Measurements from ENCODE around the gene ITPKB.
"Not testable (repeated sequence)": the region's sequence is repeated elsewhere in the genome, so short reads cannot be mapped to it uniquely, and the experiment has no call there.

ITPKB gene

GRCh38 chr1:226754793-226755533 is 15.9 kb upstream of the ITPKB start:
- no peak for DNase-seq

- DNase-seq = no peak
These were observed 15.0 kb upstream of the ITPKB start for GRCh38 chr1:226754097-226754496.

- DNase-seq = no peak
These were observed 12.6 kb upstream of the ITPKB start for GRCh38 chr1:226751703-226752102.

- DNase-seq = no peak
These were observed 12.1 kb upstream of the ITPKB start for GRCh38 chr1:226751214-226751613.

- DNase-seq = no peak
These were observed 10.4 kb upstream of the ITPKB start for GRCh38 chr1:226749467-226749866.

GRCh38 chr1:226748306-226748705 is 9.2 kb upstream of the ITPKB start:
- DNase-seq = no peak

GRCh38 chr1:226747519-226748263 is 8.6 kb upstream of the ITPKB start:
- not testable (repeated sequence) for DNase-seq

- no peak for DNase-seq
These were observed 4.2 kb upstream of the ITPKB start for GRCh38 chr1:226743259-226743658.

- no peak for DNase-seq
These were observed 1.9 kb upstream of the ITPKB start for GRCh38 chr1:226741009-226741408.

GRCh38 chr1:226739696-226740065 is 599 bp upstream of the ITPKB start:
- no peak for DNase-seq

- DNase-seq = no peak
These were observed 574 bp downstream of the ITPKB start for GRCh38 chr1:226738421-226738994.

- DNase-seq = no peak
These were observed 1.2 kb downstream of the ITPKB start for GRCh38 chr1:226737819-226738420.

- peak in 1 of 2 experiments; percentile 16 for DNase-seq
These were observed 1.9 kb downstream of the ITPKB start for GRCh38 chr1:226736908-226737818.

GRCh38 chr1:226736001-226736907 is 2.8 kb downstream of the ITPKB start:
- no peak for DNase-seq

GRCh38 chr1:226735576-226735975 is 3.5 kb downstream of the ITPKB start:
- no peak for DNase-seq

GRCh38 chr1:226734611-226735153 is 4.4 kb downstream of the ITPKB start:
- DNase-seq = no peak

GRCh38 chr1:226733876-226734275 is 5.2 kb downstream of the ITPKB start:
- DNase-seq = no peak

GRCh38 chr1:226733304-226733703 is 5.8 kb downstream of the ITPKB start:
- DNase-seq = no peak

GRCh38 chr1:226732856-226733291 is 6.2 kb downstream of the ITPKB start:
- DNase-seq = no peak

GRCh38 chr1:226731257-226731893 is 7.7 kb downstream of the ITPKB start:
- DNase-seq = no peak

GRCh38 chr1:226730836-226731235 is 8.2 kb downstream of the ITPKB start:
- no peak for DNase-seq

Data from NCI-H1930 (cell line).